OCI-LY7 (cell line): ENCODE measurements around the gene KLF2. TPM values are rescaled to one million over a fixed set of nuclear protein-coding genes. Genes with fewer than 3 reads are reported as not detected.

Experiments
- BruUV-seq: library from RNA; stranded (reverse); fragments of 400-500 nt; replicated peaks from 2 replicates; lab custom pipeline; 2021; lab: Mats Ljungman, UMichigan
- CTCF ChIA-PET: fragments of 300-600 bp; sonication (Branson Sonifier 250); formaldehyde crosslinking; loops from one replicate; lab custom pipeline; 2022; ENCODE audit warnings: antibody characterized with exemption; ENCODE audit not compliant: unreplicated experiment; lab: Charles Lee
- POLR2A ChIA-PET: fragments of 300-600 bp; sonication (Branson Sonifier 250); formaldehyde crosslinking; loops from one replicate; lab custom pipeline; 2022; ENCODE audit warnings: antibody characterized with exemption; lab: Charles Lee
- DNase-seq: peaks from one replicate; pipeline ENCODE4 v3.0.0-alpha.2; 2015; ENCODE audit warnings: low spot score
- H2AFZ ChIP-seq: fragments of 200-600 bp; sonication (generic), shearing (Covaris generic); 2 replicates; pipeline ENCODE4 v1.6.1; 2014; ENCODE audit warnings: mild to moderate bottlenecking, antibody characterized with exemption, low read length, moderate library complexity
- H3K27ac ChIP-seq: fragments of 200-600 bp; sonication (generic); 2 replicates; pipeline ENCODE4 v1.5.1; 2014; ENCODE audit warnings: mixed run types, low read depth, mild to moderate bottlenecking, moderate library complexity, low read length, inconsistent platforms; ENCODE audit not compliant: poor library complexity, severe bottlenecking
- H3K36me3 ChIP-seq: fragments of 200-600 bp; sonication (generic); 2 replicates; pipeline ENCODE4 v1.6.1; 2014; ENCODE audit warnings: mild to moderate bottlenecking, antibody characterized with exemption, low read length, moderate library complexity, mixed read lengths; ENCODE audit not compliant: insufficient read depth
- H3K4me1 ChIP-seq: fragments of 200-600 bp; sonication (generic); 2 replicates; pipeline ENCODE4 v1.5.1; 2014; ENCODE audit warnings: mild to moderate bottlenecking, low read length; ENCODE audit not compliant: insufficient read depth, poor library complexity, severe bottlenecking
- H3K4me2 ChIP-seq: fragments of 200-600 bp; sonication (generic); 2 replicates; pipeline ENCODE4 v1.6.1; 2014; ENCODE audit warnings: mild to moderate bottlenecking, low read length
- H3K4me3 ChIP-seq: fragments of 200-600 bp; sonication (generic); 2 replicates; pipeline ENCODE4 v1.5.1; 2014; ENCODE audit warnings: mild to moderate bottlenecking, low read depth, low read length; ENCODE audit not compliant: poor library complexity, severe bottlenecking
- H3K79me2 ChIP-seq: fragments of 200-600 bp; sonication (generic); 2 replicates; pipeline ENCODE4 v1.6.1; 2016; ENCODE audit warnings: low read depth, mild to moderate bottlenecking, low read length, moderate library complexity, mixed read lengths; ENCODE audit not compliant: insufficient read depth
- H3K9me2 ChIP-seq: fragments of 200-600 bp; sonication (generic); 2 replicates; pipeline ENCODE4 v1.6.1; 2016; ENCODE audit warnings: mild to moderate bottlenecking, low read length, mixed read lengths; ENCODE audit not compliant: insufficient read depth
- H3K9me3 ChIP-seq: fragments of 200-600 bp; sonication (generic); 2 replicates; pipeline ENCODE4 v1.6.1; 2014; ENCODE audit warnings: mild to moderate bottlenecking, mixed run types, low read length, mixed read lengths
- H4K20me1 ChIP-seq: fragments of 200-600 bp; sonication (generic); 2 replicates; pipeline ENCODE4 v1.6.1; 2014; ENCODE audit warnings: mild to moderate bottlenecking, antibody characterized with exemption, low read length, moderate library complexity, mixed read lengths; ENCODE audit not compliant: insufficient read depth
- CTCF ChIP-seq: fragments of 200-600 bp; sonication (generic); conservative IDR thresholded peaks from 2 replicates; pipeline ENCODE4 v1.5.1; 2014; ENCODE audit warnings: mild to moderate bottlenecking, antibody characterized with exemption, low read length, moderate library complexity, mixed read lengths
- EZH2phosphoT487 ChIP-seq: fragments of 200-600 bp; sonication (generic); IDR thresholded peaks from 2 replicates; pipeline ENCODE4 v1.6.1; 2018; ENCODE audit warnings: low read depth, borderline replicate concordance, mild to moderate bottlenecking, mixed run types, antibody characterized with exemption, low read length, moderate library complexity, mixed read lengths
- intact Hi-C: fragments of 100-400 bp; cut with micrococcal nuclease; formaldehyde crosslinking; loops from one replicate; pipeline ENCODE4 v1.10.0; 2022; ENCODE audit not compliant: unreplicated experiment
- total RNA-seq, 2 experiments: library from RNA; depleted of rRNA in 1 of 2; stranded (reverse); fragments of >200 nt in 1 of 2; shearing (Covaris generic) in 1 of 2; gene quantifications; 2 replicates each; pipeline ENCODE4 v1.2.3, GENCODE V29; 2014 to 2022

The KLF2 gene
- total RNA-seq, 2 experiments from 2014 or later: 6.2 to 8.6 TPM

- H3K4me2 ChIP-seq: no peak overlapping the region
- TF ChIP-seq EZH2phosphoT487 (no peak), CTCF (no peak)
- no peak overlapping the region for H3K27ac ChIP-seq
- H3K9me2 ChIP-seq: no peaks in the 10 kb centered on the region
- DNase-seq: no peak
- peaks cover 42% of the 10 kb centered on the region for H3K36me3 ChIP-seq
- ChIA-PET POLR2A (interaction anchor here (1.1 kb wide), 1 partner anchor 9 kb away, joined by 4 read pairs; no protein-coding TSS in a partner anchor), CTCF (no interaction called here)
- no peak overlapping the region for H3K4me3 ChIP-seq
- no peak overlapping the region for H2AFZ ChIP-seq
- peaks cover 50% of the 10 kb centered on the region for H3K4me1 ChIP-seq
- peaks cover 3% of the 10 kb centered on the region; the same call in 1 of the 2 replicates for H4K20me1 ChIP-seq
- no peaks in the 10 kb centered on the region for H3K79me2 ChIP-seq
- H3K9me3 ChIP-seq: no peaks in the 10 kb centered on the region
- intact Hi-C loops: no loop called here
- BruUV-seq: no TSS peak
Observed at GRCh38 chr19:16373532-16373931, 48.9 kb downstream of the KLF2 start.

GRCh38 chr19:16373989-16374388 lies 49.4 kb downstream of the KLF2 start:
- H2AFZ ChIP-seq: no peak overlapping the region
- no TSS peak for BruUV-seq
- intact Hi-C loops: no loop called here
- H3K9me2 ChIP-seq: no peaks in the 10 kb centered on the region
- peaks cover 46% of the 10 kb centered on the region for H3K4me1 ChIP-seq
- no peak overlapping the region for H3K4me3 ChIP-seq
- ChIA-PET POLR2A (interaction anchor here (1.1 kb wide), 1 partner anchor 8 kb away, joined by 4 read pairs; no protein-coding TSS in a partner anchor), CTCF (interaction anchor here (1.1 kb wide), 1 partner anchor 9 kb away, joined by 3 read pairs; no protein-coding TSS in a partner anchor)
- TF ChIP-seq EZH2phosphoT487 (no peak), CTCF (no peak)
- H4K20me1 ChIP-seq: peaks cover 3% of the 10 kb centered on the region; the same call in 1 of the 2 replicates
- no peak for DNase-seq
- no peak overlapping the region for H3K4me2 ChIP-seq
- H3K36me3 ChIP-seq: peaks cover 42% of the 10 kb centered on the region
- no peaks in the 10 kb centered on the region for H3K9me3 ChIP-seq
- no peak overlapping the region for H3K27ac ChIP-seq
- H3K79me2 ChIP-seq: no peaks in the 10 kb centered on the region

- TF ChIP-seq EZH2phosphoT487 (no peak), CTCF (no peak)
- Histone ChIP-seq H3K4me1 (peaks cover 41% of the 10 kb centered on the region), H2AFZ (no peak overlapping the region), H3K36me3 (peaks cover 42% of the 10 kb centered on the region), H3K27ac (no peak overlapping the region), H3K4me3 (no peak overlapping the region), H3K9me3 (no peaks in the 10 kb centered on the region), H3K9me2 (no peaks in the 10 kb centered on the region), H3K79me2 (no peaks in the 10 kb centered on the region), H4K20me1 (peaks cover 3% of the 10 kb centered on the region; the same call in 1 of the 2 replicates), H3K4me2 (no peak overlapping the region)
- intact Hi-C loops: no loop called here
- DNase-seq: no peak
- no TSS peak for BruUV-seq
- POLR2A ChIA-PET: interaction anchor here (0.6 kb wide), 2 partner anchors 70 to 110 kb away, joined by 4 to 9 read pairs; no protein-coding TSS in a partner anchor
- CTCF ChIA-PET: interaction anchor here (1.1 kb wide), 1 partner anchor 9 kb away, joined by 3 read pairs; no protein-coding TSS in a partner anchor
Observed at GRCh38 chr19:16374436-16374835, 49.8 kb downstream of the KLF2 start.
